PC-3 (cell line): Measurements from ENCODE around the gene ZSCAN12. TPM values are rescaled to one million over a fixed set of nuclear protein-coding genes. Genes with fewer than 3 reads are reported as not detected.

Experiments
- ATAC-seq: fragments of 200-7000 bp; cut with Tn5 transposase; 2 replicates; pipeline ENCODE4 v1.9.1; 2020; ENCODE audit warnings: mild to moderate bottlenecking, moderate library complexity
- BruUV-seq: library from RNA; stranded (reverse); fragments of 400-500 nt; replicated peaks from 2 replicates; lab custom pipeline; 2021; lab: Mats Ljungman, UMichigan
- CTCF ChIA-PET: fragments of 300-600 bp; sonication (Branson Sonifier 250); formaldehyde crosslinking; loops from one replicate; lab custom pipeline; 2022; ENCODE audit warnings: antibody characterized with exemption; lab: Charles Lee
- POLR2A ChIA-PET: fragments of 300-600 bp; sonication (Branson Sonifier 250); formaldehyde crosslinking; loops from one replicate; lab custom pipeline; 2022; ENCODE audit warnings: antibody characterized with exemption; ENCODE audit not compliant: unreplicated experiment; lab: Charles Lee
- DNase-seq: peaks from one replicate; pipeline ENCODE4 v3.0.0-alpha.2; 2015
- H2AFZ ChIP-seq: fragments of 300-600 bp; sonication (generic); 2 replicates; pipeline ENCODE4 v1.6.0; 2016; ENCODE audit warnings: antibody characterized with exemption, low read length
- H3F3A ChIP-seq: fragments of 300-600 bp; sonication (generic); one replicate; pipeline ENCODE4 v1.6.0; 2017; ENCODE audit warnings: antibody characterized with exemption, low read length, control low read depth, mild to moderate bottlenecking; ENCODE audit not compliant: unreplicated experiment
- H3K27ac ChIP-seq: fragments of 300-600 bp; sonication (generic); 2 replicates; pipeline ENCODE4 v1.5.1; 2016; ENCODE audit warnings: mild to moderate bottlenecking, low read length
- H3K27me3 ChIP-seq: fragments of 300-600 bp; sonication (generic); 2 replicates; pipeline ENCODE4 v1.6.1; 2016; ENCODE audit warnings: low read length, mixed read lengths
- H3K36me3 ChIP-seq: fragments of 300-600 bp; sonication (generic); 2 replicates; pipeline ENCODE4 v1.6.1; 2016; ENCODE audit warnings: low read depth, mixed run types, low read length, mixed read lengths
- H3K4me1 ChIP-seq: fragments of 300-600 bp; sonication (generic); 2 replicates; pipeline ENCODE4 v1.5.1; 2016; ENCODE audit warnings: low read length; ENCODE audit not compliant: insufficient read depth
- H3K4me2 ChIP-seq: fragments of 300-600 bp; sonication (generic); 2 replicates; pipeline ENCODE4 v1.6.0; 2016; ENCODE audit warnings: low read length
- H3K4me3 ChIP-seq: fragments of 300-600 bp; sonication (generic); 2 replicates; pipeline ENCODE4 v1.5.1; 2016; ENCODE audit warnings: mild to moderate bottlenecking, low read length, mixed read lengths
- H3K79me2 ChIP-seq: fragments of 300-600 bp; sonication (generic); 2 replicates; pipeline ENCODE4 v1.6.1; 2017; ENCODE audit warnings: low read length, mixed read lengths
- H3K9ac ChIP-seq: fragments of 300-600 bp; sonication (generic); 2 replicates; pipeline ENCODE4 v1.6.0; 2016; ENCODE audit warnings: mild to moderate bottlenecking, low read length
- H3K9me2 ChIP-seq: fragments of 300-600 bp; sonication (generic); replicated peaks from 2 replicates; pipeline ENCODE4 v1.6.1; 2016; ENCODE audit warnings: mixed run types, low read length, mixed read lengths
- H3K9me3 ChIP-seq: fragments of 300-600 bp; sonication (generic); 2 replicates; pipeline ENCODE4 v1.6.1; 2016; ENCODE audit warnings: low read length, mixed read lengths
- H4K20me1 ChIP-seq: fragments of 300-600 bp; sonication (generic); 2 replicates; pipeline ENCODE4 v1.6.1; 2016; ENCODE audit warnings: low read length, mixed read lengths
- EZH2 ChIP-seq: fragments of 300-600 bp; sonication (generic); IDR thresholded peaks from one replicate; pipeline ENCODE4 v1.6.1; 2017; ENCODE audit warnings: antibody characterized with exemption, mild to moderate bottlenecking, low read length; ENCODE audit not compliant: unreplicated experiment
- EZH2phosphoT487 ChIP-seq: fragments of 300-600 bp; sonication (generic); IDR thresholded peaks from 2 replicates; pipeline ENCODE4 v1.6.1; 2018; ENCODE audit warnings: mild to moderate bottlenecking, antibody characterized with exemption, low read length, borderline replicate concordance
- intact Hi-C: fragments of 100-400 bp; cut with micrococcal nuclease; formaldehyde crosslinking; loops from 2 replicates; pipeline ENCODE4 v1.9.0; 2023
- total RNA-seq: library from RNA; depleted of rRNA; stranded (reverse); fragments of >200 nt; gene quantifications from 2 replicates; pipeline ENCODE4 v1.2.3, GENCODE V29; 2014
- TF ChIP-seq, protein P1 (sequence below): fragments of 300-600 bp; sonication (generic); conservative IDR thresholded peaks from 2 replicates; pipeline ENCODE4 v1.5.1; 2017; ENCODE audit warnings: antibody characterized with exemption, low read depth, mild to moderate bottlenecking, low read length

The ZSCAN12 gene
- total RNA-seq, 1 experiment from 2014 or later, result 0.95 TPM

DNA sequence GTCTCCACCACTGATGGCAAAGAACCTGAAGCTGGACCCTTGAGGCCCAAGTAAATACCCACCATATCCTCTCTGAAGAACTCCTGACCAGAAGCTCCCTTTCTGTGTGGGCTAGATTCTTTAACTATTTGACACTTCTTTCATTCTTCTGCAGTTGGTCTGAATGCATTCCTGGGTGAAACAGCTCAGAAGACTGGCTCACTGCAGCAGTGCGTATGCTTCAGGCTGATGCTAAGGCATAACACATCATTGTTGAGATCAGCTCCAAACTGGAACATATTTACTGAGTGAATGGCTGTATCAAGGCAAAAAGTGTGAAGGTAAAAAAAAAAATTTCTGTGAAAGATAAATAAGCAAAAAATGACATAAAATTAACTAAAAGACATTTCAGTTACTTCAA is 24.0 kb upstream of the ZSCAN12 start:
- Histone ChIP-seq H3K4me3 (no peak overlapping the region), H3K4me2 (no peak overlapping the region), H3F3A (no peaks in the 10 kb centered on the region), H3K4me1 (peaks cover 7% of the 10 kb centered on the region; the same call in 1 of the 2 replicates), H3K9me3 (no peaks in the 10 kb centered on the region), H3K36me3 (peaks cover 3% of the 10 kb centered on the region; the same call in 1 of the 2 replicates), H2AFZ (no peak overlapping the region), H3K27ac (no peak overlapping the region), H4K20me1 (no peaks in the 10 kb centered on the region), H3K27me3 (no peaks in the 10 kb centered on the region), H3K79me2 (no peaks in the 10 kb centered on the region), H3K9ac (no peak overlapping the region), H3K9me2 (no peaks in the 10 kb centered on the region)
- DNase-seq (no peak), ATAC-seq (no peak)
- BruUV-seq, result no TSS peak
- ChIA-PET POLR2A (no interaction called here), CTCF (no interaction called here)
- TF ChIP-seq EZH2phosphoT487, result no peak
- no peak for TF ChIP-seq EZH2
- TF ChIP-seq, protein P1, sequence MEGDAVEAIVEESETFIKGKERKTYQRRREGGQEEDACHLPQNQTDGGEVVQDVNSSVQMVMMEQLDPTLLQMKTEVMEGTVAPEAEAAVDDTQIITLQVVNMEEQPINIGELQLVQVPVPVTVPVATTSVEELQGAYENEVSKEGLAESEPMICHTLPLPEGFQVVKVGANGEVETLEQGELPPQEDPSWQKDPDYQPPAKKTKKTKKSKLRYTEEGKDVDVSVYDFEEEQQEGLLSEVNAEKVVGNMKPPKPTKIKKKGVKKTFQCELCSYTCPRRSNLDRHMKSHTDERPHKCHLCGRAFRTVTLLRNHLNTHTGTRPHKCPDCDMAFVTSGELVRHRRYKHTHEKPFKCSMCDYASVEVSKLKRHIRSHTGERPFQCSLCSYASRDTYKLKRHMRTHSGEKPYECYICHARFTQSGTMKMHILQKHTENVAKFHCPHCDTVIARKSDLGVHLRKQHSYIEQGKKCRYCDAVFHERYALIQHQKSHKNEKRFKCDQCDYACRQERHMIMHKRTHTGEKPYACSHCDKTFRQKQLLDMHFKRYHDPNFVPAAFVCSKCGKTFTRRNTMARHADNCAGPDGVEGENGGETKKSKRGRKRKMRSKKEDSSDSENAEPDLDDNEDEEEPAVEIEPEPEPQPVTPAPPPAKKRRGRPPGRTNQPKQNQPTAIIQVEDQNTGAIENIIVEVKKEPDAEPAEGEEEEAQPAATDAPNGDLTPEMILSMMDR, result no peak
- intact Hi-C loops, result no loop called here

DNA sequence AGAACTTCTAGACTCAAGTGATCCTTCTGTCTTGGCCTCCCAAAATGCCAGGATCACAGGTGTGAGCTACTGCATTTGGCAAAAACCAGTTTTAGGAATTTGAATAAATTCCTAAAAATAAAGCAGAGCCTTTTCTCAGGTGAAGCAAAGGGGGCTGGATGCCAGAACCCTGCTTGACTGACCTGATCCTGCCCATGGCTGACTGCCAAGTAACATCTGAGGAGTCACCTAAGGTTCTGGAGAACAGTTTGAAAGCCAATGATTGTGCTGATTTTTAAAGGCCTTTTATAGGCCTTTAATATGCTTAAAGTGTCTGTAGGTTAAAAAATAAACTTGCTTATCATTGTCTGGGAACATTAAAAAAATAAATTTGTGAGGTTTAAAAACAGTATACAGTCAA is 14.1 kb upstream of the ZSCAN12 start:
- no TSS peak for BruUV-seq
- no peaks in the 10 kb centered on the region for H3K9me3 ChIP-seq
- no peaks in the 10 kb centered on the region for H4K20me1 ChIP-seq
- ATAC-seq, result no peak
- no peak for DNase-seq
- H3K9ac ChIP-seq, result no peak overlapping the region
- POLR2A ChIA-PET, result no interaction called here
- no peaks in the 10 kb centered on the region for H3K9me2 ChIP-seq
- CTCF ChIA-PET, result no interaction called here
- H3F3A ChIP-seq, result no peaks in the 10 kb centered on the region
- H3K27me3 ChIP-seq, result no peaks in the 10 kb centered on the region
- H3K4me3 ChIP-seq, result no peak overlapping the region
- no peak overlapping the region for H3K27ac ChIP-seq
- TF ChIP-seq EZH2phosphoT487, result no peak
- TF ChIP-seq, protein P1, result no peak
- TF ChIP-seq EZH2, result no peak
- H3K36me3 ChIP-seq, result no peaks in the 10 kb centered on the region
- no peak overlapping the region for H3K4me2 ChIP-seq
- intact Hi-C loops, result no loop called here
- no peaks in the 10 kb centered on the region for H3K79me2 ChIP-seq
- no peak overlapping the region for H2AFZ ChIP-seq
- H3K4me1 ChIP-seq, result no peaks in the 10 kb centered on the region

DNA sequence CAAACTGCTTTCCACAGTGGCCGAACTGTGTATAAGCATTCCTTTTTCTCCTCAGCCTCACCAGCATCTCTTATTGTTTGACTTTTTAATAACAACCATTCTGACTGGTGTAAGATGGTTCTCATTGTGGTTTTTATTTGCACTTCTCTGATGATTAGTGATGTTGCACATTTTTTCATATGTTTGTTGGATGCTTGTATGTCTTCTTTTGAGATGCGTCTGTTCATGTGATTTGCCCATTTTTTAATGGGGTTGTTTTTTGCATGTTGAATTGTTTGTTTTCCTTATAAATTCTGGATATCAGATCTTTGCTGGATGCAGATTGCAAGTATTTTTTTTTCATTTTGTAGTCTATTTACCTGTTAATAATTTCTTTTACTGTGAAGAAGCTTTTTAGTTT is 11.2 kb upstream of the ZSCAN12 start:
- intact Hi-C loops, result no loop called here
- no TSS peak for BruUV-seq

More for the DNA sequence above, 11.2 kb upstream of the ZSCAN12 start:
- CTCF ChIA-PET, result no interaction called here
- H3K9ac ChIP-seq, result no peak overlapping the region
- no peaks in the 10 kb centered on the region for H3K4me1 ChIP-seq
- no peaks in the 10 kb centered on the region for H3F3A ChIP-seq
- POLR2A ChIA-PET, result no interaction called here
- no peaks in the 10 kb centered on the region for H3K9me2 ChIP-seq
- no peaks in the 10 kb centered on the region for H3K36me3 ChIP-seq
- H3K9me3 ChIP-seq, result no peaks in the 10 kb centered on the region
- no peaks in the 10 kb centered on the region for H4K20me1 ChIP-seq
- no peak for DNase-seq
- H3K4me3 ChIP-seq, result no peak overlapping the region
- H2AFZ ChIP-seq, result no peak overlapping the region
- no peak overlapping the region for H3K27ac ChIP-seq
- H3K79me2 ChIP-seq, result no peaks in the 10 kb centered on the region
- TF ChIP-seq, protein P1, result no peak
- TF ChIP-seq EZH2phosphoT487, result no peak
- TF ChIP-seq EZH2, result no peak
- no peaks in the 10 kb centered on the region for H3K27me3 ChIP-seq
- H3K4me2 ChIP-seq, result no peak overlapping the region
- no peak for ATAC-seq
